ENCODE data around the gene BICD1.

The BICD1 gene

DNA sequence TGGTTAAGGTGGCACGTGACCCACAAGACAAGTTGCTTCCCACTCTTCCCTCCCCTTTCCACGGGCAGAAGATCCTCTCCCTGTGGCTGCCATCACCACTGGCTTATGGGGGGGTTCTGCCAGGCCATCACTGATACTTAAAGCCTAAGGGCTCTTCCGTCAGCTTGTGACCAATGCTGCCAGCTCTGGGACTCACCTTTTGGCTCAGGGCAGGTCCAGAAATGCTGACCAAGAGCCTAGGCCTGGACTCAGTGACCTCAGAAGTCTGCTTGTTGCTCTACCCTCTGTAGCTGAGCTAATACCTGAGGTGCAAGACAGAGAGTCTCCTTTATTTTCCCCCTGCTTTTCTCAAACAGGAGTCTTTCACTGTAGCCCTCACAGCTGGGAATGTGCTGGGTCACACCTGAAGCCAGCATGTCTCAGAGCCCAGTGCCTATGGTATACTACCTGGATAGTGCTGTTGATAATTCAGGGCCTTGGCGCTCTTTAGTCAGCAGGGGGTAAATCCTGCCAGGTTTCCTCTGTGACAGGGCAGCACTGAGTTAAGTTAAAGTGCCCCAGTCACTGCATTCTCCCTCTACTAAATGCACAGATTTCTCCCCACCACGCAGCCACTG lies 312.4 kb downstream of the BICD1 start:
- no peak for DNase-seq

DNA sequence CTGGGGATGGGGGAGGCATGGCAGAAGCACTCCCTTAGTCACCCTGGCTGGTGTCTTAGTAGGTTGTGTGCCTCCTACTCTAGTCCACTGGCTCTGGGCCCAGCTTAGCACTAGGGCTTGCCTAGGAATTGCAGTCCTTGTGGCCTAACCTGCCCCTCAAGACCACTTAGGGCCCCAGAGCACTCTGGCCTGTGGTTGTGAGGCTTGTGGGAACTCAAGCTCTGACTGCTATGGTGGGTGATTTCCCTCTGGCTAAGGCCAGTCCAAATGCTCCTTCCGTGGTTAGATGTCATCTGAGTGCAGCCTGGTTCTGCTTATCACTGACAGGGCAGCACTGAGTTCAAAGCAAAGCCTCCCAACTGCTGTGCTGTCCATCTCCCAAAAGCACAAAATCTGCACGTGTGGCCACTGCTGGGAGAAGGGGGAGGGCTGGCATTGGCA lies 312.9 kb downstream of the BICD1 start:
- DNase-seq: no peak

- no peak for DNase-seq
These were observed 313.7 kb downstream of the BICD1 start for GRCh38 chr12:32420356-32420755.

DNA sequence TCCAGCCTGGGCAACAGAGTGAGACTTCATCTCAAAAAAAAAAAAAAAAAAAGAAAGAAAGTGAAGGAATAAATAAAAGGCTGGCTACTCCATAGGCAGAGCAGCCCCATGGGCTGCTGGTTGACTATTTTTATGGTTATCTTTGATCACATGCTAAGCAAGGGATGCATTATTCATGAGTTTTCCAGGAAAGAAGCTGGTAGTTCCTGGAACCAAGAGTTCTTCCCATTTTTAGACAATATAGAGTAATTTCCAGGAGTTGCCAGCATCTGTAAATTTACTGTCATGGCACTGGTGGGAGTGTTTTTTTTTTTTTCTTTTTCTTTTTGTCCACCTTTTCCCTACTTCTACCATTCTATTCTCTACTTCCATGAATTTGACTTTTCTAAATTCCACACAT lies 316.9 kb downstream of the BICD1 start:
- DNase-seq: no peak

- no peak for DNase-seq
These were observed 324.4 kb downstream of the BICD1 start for GRCh38 chr12:32431025-32431424.
